Common myeloid progenitor, CD34-positive (primary cell): Measurements from ENCODE around the gene EPAS1.
A peak's percentile ranks its signal among the peaks of the same experiment; 100 is the strongest.

ENCODE experiments used
- CTCF ChIA-PET: fragments of 350-600 bp; sonication (Branson Sonifier 250); formaldehyde crosslinking; loops from one replicate; lab custom pipeline; 2021; ENCODE audit warnings: antibody characterized with exemption; lab: Charles Lee
- POLR2A ChIA-PET: fragments of 350-600 bp; sonication (Branson Sonifier 250); formaldehyde crosslinking; loops from one replicate; lab custom pipeline; 2021; ENCODE audit warnings: antibody characterized with exemption; lab: Charles Lee
- DNase-seq, 3 donors: peaks; one replicate each; pipeline versions ENCODE4 v3.0.0 to v3.0.0-alpha.2; 2013
- H3K27ac ChIP-seq, 2 experiments: 1 replicate in 1 of 2; 2 replicates in 1 of 2; pipeline ENCODE4 v1.7.0; 2013; ENCODE audit warnings: inconsistent platforms in 2 of 2, low read length in 2 of 2, mild to moderate bottlenecking in 2 of 2, low read depth in 1 of 2, moderate library complexity in 1 of 2; ENCODE audit not compliant: severe bottlenecking in 2 of 2, insufficient read depth in 1 of 2, poor library complexity in 1 of 2
- H3K27me3 ChIP-seq, 5 experiments: replicated peaks in 2 of 5; 1 replicate in 3 of 5; 2 replicates in 2 of 5; pipeline versions ENCODE4 v1.6.1 to v1.7.0; 2013; ENCODE audit warnings: low read length in 4 of 5, mild to moderate bottlenecking in 2 of 5, moderate library complexity in 2 of 5, inconsistent platforms in 1 of 5; ENCODE audit not compliant: insufficient read depth in 5 of 5, control insufficient read depth in 4 of 5
- H3K36me3 ChIP-seq, 4 experiments: 1 replicate in 2 of 4; 2 replicates in 2 of 4; pipeline versions ENCODE4 v1.6.1 to v1.7.0; 2013; ENCODE audit warnings: low read length in 3 of 4, control low read depth in 1 of 4, mild to moderate bottlenecking in 1 of 4; ENCODE audit not compliant: control insufficient read depth in 4 of 4, insufficient read depth in 4 of 4
- H3K4me1 ChIP-seq, 4 experiments: 1 replicate in 3 of 4; 2 replicates in 1 of 4; pipeline versions ENCODE4 v1.6.1 to v1.7.1; 2013; ENCODE audit warnings: low read length in 3 of 4, mild to moderate bottlenecking in 3 of 4, control low read depth in 1 of 4, inconsistent platforms in 1 of 4, moderate library complexity in 1 of 4; ENCODE audit not compliant: control insufficient read depth in 4 of 4, insufficient read depth in 4 of 4; ENCODE audit errors: control extremely low read depth in 1 of 4
- H3K4me3 ChIP-seq, 7 experiments: 1 replicate in 4 of 7; 2 replicates in 3 of 7; pipeline versions ENCODE4 v1.5.1 to v1.7.0; 2013; ENCODE audit warnings: mild to moderate bottlenecking in 7 of 7, low read length in 6 of 7, moderate library complexity in 6 of 7, inconsistent platforms in 2 of 7, low read depth in 2 of 7, control low read depth in 1 of 7; ENCODE audit not compliant: insufficient read depth in 4 of 7, control insufficient read depth in 1 of 7; ENCODE audit errors: extremely low read depth in 1 of 7
- H3K9me3 ChIP-seq, 5 experiments: 1 replicate in 4 of 5; 2 replicates in 1 of 5; pipeline versions ENCODE4 v1.6.1 to v1.7.1; 2013; ENCODE audit warnings: low read length in 4 of 5, mild to moderate bottlenecking in 2 of 5, inconsistent platforms in 1 of 5, low read depth in 1 of 5, moderate library complexity in 1 of 5; ENCODE audit not compliant: control insufficient read depth in 4 of 5, insufficient read depth in 2 of 5; ENCODE audit errors: control extremely low read depth in 1 of 5
- WGBS: methylation state at CpG from one replicate; pipeline ENCODE4 v1.1.5; 2013; ENCODE audit not compliant: insufficient coverage; 5-methylcytosine and 5-hydroxymethylcytosine counted together

EPAS1 gene

GRCh38 chr2:46270384-46270783 is 26.8 kb upstream of the EPAS1 start:
- ChIA-PET POLR2A (no interaction called here), CTCF (interaction anchor here (0.5 to 1.8 kb wide), 3 partner anchors 11 to 25 kb away, joined by 3 to 5 read pairs (median 4); no protein-coding TSS in a partner anchor)
- Histone ChIP-seq H3K4me1 (peaks cover 8 to 40% (median 29%) of the 10 kb centered on the region in 4 experiments), H3K36me3 (no peaks in the 10 kb centered on the region), H3K4me3 (no peak overlapping the region), H3K9me3 (no peaks in the 10 kb centered on the region), H3K27me3 (no peaks in the 10 kb centered on the region), H3K27ac (no peak overlapping the region)
- 50% methylated on average over 2 of the region's 2 CpGs for WGBS
- DNase-seq, result no peak

- H3K4me1 ChIP-seq, result peaks cover 12 to 60% (median 55%) of the 10 kb centered on the region in 4 experiments
- no peaks in the 10 kb centered on the region for H3K27me3 ChIP-seq
- H3K36me3 ChIP-seq, result no peaks in the 10 kb centered on the region
- 90% methylated on average over 7 of the region's 7 CpGs for WGBS
- CTCF ChIA-PET, result interaction anchor here (0.7 to 1.8 kb wide), 5 partner anchors 14 to 55 kb away, joined by 3 to 4 read pairs (median 3); no protein-coding TSS in a partner anchor
- no peak overlapping the region for H3K4me3 ChIP-seq
- DNase-seq, result no peak
- H3K9me3 ChIP-seq, result no peaks in the 10 kb centered on the region
- H3K27ac ChIP-seq, result no peak overlapping the region
- POLR2A ChIA-PET, result no interaction called here
Observed at GRCh38 chr2:46273225-46273863, 23.9 kb upstream of the EPAS1 start.

DNA sequence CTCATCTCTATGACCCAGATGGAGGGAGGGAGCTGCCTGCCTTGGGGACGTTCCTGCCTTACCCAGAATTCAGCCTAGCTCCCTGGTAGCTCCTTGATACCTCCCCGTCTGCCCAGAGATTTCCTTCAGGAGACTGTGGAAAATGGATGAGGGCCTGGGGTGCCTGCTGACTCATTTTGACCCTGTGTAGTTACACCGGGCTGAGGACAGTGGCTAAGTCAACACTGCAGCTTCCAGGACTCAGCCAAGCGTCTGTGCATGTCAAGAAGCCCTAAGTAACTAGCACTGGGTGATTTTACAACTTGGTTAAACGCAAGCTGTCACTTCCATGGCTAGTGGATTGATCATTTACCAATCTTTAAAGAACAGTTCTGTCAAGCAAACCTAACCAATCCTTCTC is 23.3 kb upstream of the EPAS1 start:
- POLR2A ChIA-PET, result no interaction called here
- Histone ChIP-seq H3K9me3 (no peaks in the 10 kb centered on the region), H3K27ac (no peak overlapping the region), H3K27me3 (no peaks in the 10 kb centered on the region), H3K36me3 (no peaks in the 10 kb centered on the region), H3K4me3 (no peak overlapping the region), H3K4me1 (peaks cover 12 to 55% (median 49%) of the 10 kb centered on the region in 4 experiments)
- WGBS, result 88% methylated on average over 4 of the region's 5 CpGs
- CTCF ChIA-PET, result interaction anchor here (0.7 to 1.8 kb wide), 6 partner anchors 13 to 54 kb away, joined by 3 to 4 read pairs (median 3); no protein-coding TSS in a partner anchor
- no peak for DNase-seq

DNA sequence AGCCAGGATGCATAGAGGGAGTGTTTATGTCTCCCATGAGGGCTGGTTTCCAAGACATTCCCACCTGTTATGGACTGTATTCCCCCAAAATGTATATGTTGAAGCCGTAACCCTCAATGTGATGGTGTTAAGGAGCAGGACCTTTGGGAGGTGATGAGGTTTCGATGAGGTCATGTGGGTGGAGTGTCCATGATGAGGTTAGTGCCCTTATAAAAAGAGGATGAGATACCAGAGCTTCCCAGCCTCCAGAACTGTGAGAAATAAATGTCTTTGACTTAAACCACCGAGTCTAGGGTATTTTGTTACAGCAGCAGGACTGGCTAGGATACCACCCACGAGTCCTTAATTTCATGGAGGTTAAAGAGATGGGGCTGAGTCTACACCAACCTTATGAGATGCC is 22.6 kb upstream of the EPAS1 start:
- ChIA-PET POLR2A (no interaction called here), CTCF (interaction anchor here (1.0 to 1.8 kb wide), 4 partner anchors 14 to 54 kb away, joined by 3 to 4 read pairs (median 4); no protein-coding TSS in a partner anchor)
- no peak overlapping the region for H3K4me3 ChIP-seq
- peaks cover 10 to 48% (median 46%) of the 10 kb centered on the region in 4 experiments for H3K4me1 ChIP-seq
- H3K9me3 ChIP-seq, result no peaks in the 10 kb centered on the region
- H3K36me3 ChIP-seq, result no peaks in the 10 kb centered on the region
- DNase-seq, result no peak
- WGBS, result 97% methylated on average over 4 of the region's 4 CpGs
- H3K27ac ChIP-seq, result no peak overlapping the region
- no peaks in the 10 kb centered on the region for H3K27me3 ChIP-seq

DNA sequence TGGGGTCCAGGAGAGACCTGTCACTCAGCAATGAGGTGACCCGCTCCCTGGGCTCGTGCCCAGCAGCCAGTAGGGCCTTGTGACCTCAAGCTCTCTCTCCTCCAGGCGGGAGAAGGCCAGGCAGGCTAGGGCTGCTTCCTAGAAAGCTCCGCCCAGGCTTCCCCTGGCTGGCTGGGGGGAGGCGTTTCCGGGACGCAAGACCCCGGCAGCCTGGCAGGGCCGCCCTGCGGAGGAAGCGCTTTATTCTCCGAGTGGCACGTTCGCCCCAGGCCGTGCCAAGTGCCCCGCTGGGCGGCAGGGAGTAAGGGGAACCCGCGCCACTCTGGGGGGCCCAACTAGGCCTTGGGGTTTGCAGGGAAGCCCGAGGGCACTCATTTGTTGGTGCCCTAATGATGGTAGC is 21.2 kb upstream of the EPAS1 start:
- WGBS, result 3% methylated on average over 18 of the region's 20 CpGs
- Histone ChIP-seq H3K9me3 (no peaks in the 10 kb centered on the region), H3K27ac (no peak overlapping the region), H3K4me3 (peak overlapping the region in 4 of 7 experiments; percentile 5 to 53 (median 36)), H3K36me3 (no peaks in the 10 kb centered on the region), H3K4me1 (peaks cover 9 to 34% (median 33%) of the 10 kb centered on the region in 4 experiments), H3K27me3 (no peaks in the 10 kb centered on the region)
- peak; percentile 64 to 74 (median 66) for DNase-seq
- POLR2A ChIA-PET, result no interaction called here
- CTCF ChIA-PET, result interaction anchor here (1.0 to 1.2 kb wide), 2 partner anchors 19 to 45 kb away, joined by 3 to 4 read pairs; no protein-coding TSS in a partner anchor

- POLR2A ChIA-PET, result no interaction called here
Observed at GRCh38 chr2:46276642-46277041, 20.6 kb upstream of the EPAS1 start.

More at GRCh38 chr2:46276642-46277041, 20.6 kb upstream of the EPAS1 start:
- H3K27ac ChIP-seq, result no peak overlapping the region
- 56% methylated on average over 2 of the region's 2 CpGs for WGBS
- no peak for DNase-seq
- no peaks in the 10 kb centered on the region for H3K36me3 ChIP-seq
- no peaks in the 10 kb centered on the region for H3K27me3 ChIP-seq
- H3K9me3 ChIP-seq, result no peaks in the 10 kb centered on the region
- CTCF ChIA-PET, result interaction anchor here (1.0 to 1.2 kb wide), 2 partner anchors 18 to 45 kb away, joined by 3 to 4 read pairs; no protein-coding TSS in a partner anchor
- H3K4me1 ChIP-seq, result peaks cover 9 to 34% (median 33%) of the 10 kb centered on the region in 4 experiments
- no peak overlapping the region for H3K4me3 ChIP-seq
